Astrocyte (in vitro differentiated cells and primary cell): Measurements from ENCODE around the gene ISG20L2. TPM values are rescaled to one million over a fixed set of nuclear protein-coding genes. Genes with fewer than 3 reads are reported as not detected.
A peak's percentile ranks its signal among the peaks of the same experiment; 100 is the strongest.

Experiments used
- DNase-seq: peaks from one replicate; pipeline ENCODE4 v3.0.0-alpha.2; 2010; ENCODE audit warnings: low read depth
- FAIRE-seq: peaks from 2 replicates; lab custom pipeline; 2011; peaks lifted over from hg19 to GRCh38; lab: Jason Lieb, UNC
- H2AFZ ChIP-seq: 2 replicates; pipeline ENCODE4 v1.6.0; 2012; ENCODE audit warnings: low read depth, low read length, inconsistent platforms
- H3K27ac ChIP-seq: 2 replicates; pipeline ENCODE4 v1.5.1; 2011; ENCODE audit warnings: low read depth, low read length, inconsistent platforms
- H3K27me3 ChIP-seq: 2 replicates; pipeline ENCODE4 v1.6.0; 2011; ENCODE audit warnings: low read length, inconsistent platforms; ENCODE audit not compliant: insufficient read depth
- H3K36me3 ChIP-seq: 2 replicates; pipeline ENCODE4 v1.5.1; 2011; ENCODE audit warnings: low read length, inconsistent platforms; ENCODE audit not compliant: insufficient read depth
- H3K4me1 ChIP-seq: 2 replicates; pipeline ENCODE4 v1.5.1; 2011; ENCODE audit warnings: low read length, inconsistent platforms; ENCODE audit not compliant: insufficient read depth
- H3K4me2 ChIP-seq: 2 replicates; pipeline ENCODE4 v1.6.0; 2012; ENCODE audit warnings: low read length, inconsistent platforms
- H3K4me3 ChIP-seq: 2 replicates; pipeline ENCODE4 v1.5.1; 2011; ENCODE audit warnings: low read depth, mild to moderate bottlenecking, low read length, inconsistent platforms; ENCODE audit not compliant: insufficient read depth
- H3K79me2 ChIP-seq: 2 replicates; pipeline ENCODE4 v1.6.0; 2012; ENCODE audit warnings: mild to moderate bottlenecking, low read length, inconsistent platforms; ENCODE audit not compliant: insufficient read depth
- H3K9ac ChIP-seq: 2 replicates; pipeline ENCODE4 v1.6.0; 2012; ENCODE audit warnings: mild to moderate bottlenecking, low read length, inconsistent platforms
- H3K9me3 ChIP-seq: 2 replicates; pipeline ENCODE4 v1.5.1; 2012; ENCODE audit warnings: low read depth, mild to moderate bottlenecking, low read length, inconsistent platforms; ENCODE audit not compliant: insufficient read depth
- H4K20me1 ChIP-seq: 2 replicates; pipeline ENCODE4 v1.6.0; 2012; ENCODE audit warnings: low read length, inconsistent platforms; ENCODE audit not compliant: insufficient read depth
- H3K27ac Mint-ChIP-seq: one replicate; pipeline ENCODE4 v1.8.0; 2021; ENCODE audit warnings: mild to moderate bottlenecking, mixed read lengths; ENCODE audit not compliant: unreplicated experiment
- H3K27me3 Mint-ChIP-seq: one replicate; pipeline ENCODE4 v1.8.0; 2021; ENCODE audit warnings: low read depth, mixed read lengths; ENCODE audit not compliant: unreplicated experiment
- H3K36me3 Mint-ChIP-seq: one replicate; pipeline ENCODE4 v1.8.0; 2021; ENCODE audit warnings: low read depth, mixed read lengths; ENCODE audit not compliant: unreplicated experiment
- H3K4me1 Mint-ChIP-seq: one replicate; pipeline ENCODE4 v1.8.0; 2021; ENCODE audit warnings: low read depth, mixed read lengths; ENCODE audit not compliant: unreplicated experiment
- H3K4me3 Mint-ChIP-seq: one replicate; pipeline ENCODE4 v1.8.0; 2021; ENCODE audit warnings: mild to moderate bottlenecking, moderate library complexity, mixed read lengths; ENCODE audit not compliant: unreplicated experiment
- H3K9me3 Mint-ChIP-seq: one replicate; pipeline ENCODE4 v1.8.0; 2021; ENCODE audit warnings: mild to moderate bottlenecking, mixed read lengths; ENCODE audit not compliant: unreplicated experiment
- EZH2 ChIP-seq: IDR thresholded peaks from 2 replicates; pipeline ENCODE4 v1.6.1; 2012; ENCODE audit warnings: mild to moderate bottlenecking, low read length, inconsistent platforms; ENCODE audit not compliant: insufficient read depth
- total RNA-seq: library from RNA; stranded (reverse); gene quantifications from 2 replicates; pipeline ENCODE4 v1.2.1, GENCODE V29; 2021
- TF ChIP-seq, protein P1 (sequence below): IDR thresholded peaks from 2 replicates; pipeline ENCODE4 v1.5.1; 2011; ENCODE audit warnings: low read depth, mild to moderate bottlenecking, inconsistent platforms, low read length, moderate library complexity; ENCODE audit not compliant: insufficient read depth

ISG20L2 gene
- total RNA-seq, 1 donor from 2014 or later, result 33.4 TPM

DNA sequence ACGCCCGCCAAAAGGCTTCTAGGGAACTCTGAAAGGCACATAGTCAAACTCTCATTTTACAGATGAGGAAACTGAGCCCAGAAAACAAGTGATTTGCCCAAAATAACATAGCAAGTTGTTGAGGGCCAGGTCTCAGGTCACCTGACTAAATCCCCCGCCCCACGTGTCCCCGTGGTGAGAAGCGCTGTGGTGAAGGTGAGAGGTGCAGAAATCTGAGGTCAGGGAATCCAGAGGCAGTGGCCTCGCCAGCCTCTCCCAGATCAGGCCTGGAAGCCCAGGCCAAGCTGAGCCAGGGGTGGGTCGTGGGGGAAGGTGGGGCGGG is 17.8 kb upstream of the ISG20L2 start:
- Mint-ChIP-seq H3K4me1 (peaks cover 44% of the 10 kb centered on the region), H3K27ac (peak overlapping the region; percentile 94), H3K27me3 (no peaks in the 10 kb centered on the region), H3K9me3 (no peaks in the 10 kb centered on the region), H3K36me3 (peaks cover 14% of the 10 kb centered on the region), H3K4me3 (peak overlapping the region; percentile 76)
- peaks cover 74% of the 10 kb centered on the region for H3K79me2 ChIP-seq
- H4K20me1 ChIP-seq, result no peaks in the 10 kb centered on the region
- H2AFZ ChIP-seq, result no peak overlapping the region
- H3K4me3 ChIP-seq, result no peak overlapping the region
- H3K27me3 ChIP-seq, result no peaks in the 10 kb centered on the region
- H3K4me2 ChIP-seq, result peak overlapping the region; percentile 99
- peak overlapping the region; percentile 100 for H3K27ac ChIP-seq
- H3K9me3 ChIP-seq, result no peaks in the 10 kb centered on the region
- H3K4me1 ChIP-seq, result peaks cover 51% of the 10 kb centered on the region
- TF ChIP-seq EZH2, result no peak
- no peak for DNase-seq
- H3K9ac ChIP-seq, result peak overlapping the region; percentile 99
- peaks cover 4% of the 10 kb centered on the region for H3K36me3 ChIP-seq
- no peak for FAIRE-seq

DNA sequence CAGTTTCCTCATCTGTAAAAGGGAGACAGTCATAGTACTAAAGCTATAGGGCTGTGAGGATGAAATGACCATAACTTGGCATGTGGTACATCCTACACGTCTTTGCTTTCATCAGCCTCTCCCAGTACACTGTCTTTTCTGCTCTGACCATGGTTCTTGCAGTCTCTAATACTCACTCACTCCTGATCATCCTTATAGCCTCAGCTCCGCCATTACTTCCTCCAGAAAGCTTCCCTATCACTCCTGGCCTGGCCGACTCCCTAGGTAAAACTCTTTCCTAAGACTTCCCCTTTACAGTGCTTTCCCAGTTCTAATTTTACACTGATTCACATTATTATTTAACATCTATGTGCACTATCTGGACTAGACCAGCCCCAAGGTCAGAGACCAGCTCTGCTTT is 17.3 kb upstream of the ISG20L2 start:
- Histone ChIP-seq H3K9me3 (no peaks in the 10 kb centered on the region), H3K4me3 (no peak overlapping the region), H3K79me2 (peaks cover 71% of the 10 kb centered on the region), H2AFZ (no peak overlapping the region), H3K27me3 (no peaks in the 10 kb centered on the region), H4K20me1 (no peaks in the 10 kb centered on the region), H3K4me2 (peak overlapping the region; percentile 99), H3K27ac (peak overlapping the region; percentile 100), H3K4me1 (peaks cover 53% of the 10 kb centered on the region), H3K36me3 (peaks cover 4% of the 10 kb centered on the region), H3K9ac (peak overlapping the region; percentile 99)
- FAIRE-seq (no peak), DNase-seq (no peak)
- H3K4me3 Mint-ChIP-seq, result peak overlapping the region; percentile 58
- no peaks in the 10 kb centered on the region for H3K9me3 Mint-ChIP-seq
- H3K27me3 Mint-ChIP-seq, result no peaks in the 10 kb centered on the region
- TF ChIP-seq, protein P1, sequence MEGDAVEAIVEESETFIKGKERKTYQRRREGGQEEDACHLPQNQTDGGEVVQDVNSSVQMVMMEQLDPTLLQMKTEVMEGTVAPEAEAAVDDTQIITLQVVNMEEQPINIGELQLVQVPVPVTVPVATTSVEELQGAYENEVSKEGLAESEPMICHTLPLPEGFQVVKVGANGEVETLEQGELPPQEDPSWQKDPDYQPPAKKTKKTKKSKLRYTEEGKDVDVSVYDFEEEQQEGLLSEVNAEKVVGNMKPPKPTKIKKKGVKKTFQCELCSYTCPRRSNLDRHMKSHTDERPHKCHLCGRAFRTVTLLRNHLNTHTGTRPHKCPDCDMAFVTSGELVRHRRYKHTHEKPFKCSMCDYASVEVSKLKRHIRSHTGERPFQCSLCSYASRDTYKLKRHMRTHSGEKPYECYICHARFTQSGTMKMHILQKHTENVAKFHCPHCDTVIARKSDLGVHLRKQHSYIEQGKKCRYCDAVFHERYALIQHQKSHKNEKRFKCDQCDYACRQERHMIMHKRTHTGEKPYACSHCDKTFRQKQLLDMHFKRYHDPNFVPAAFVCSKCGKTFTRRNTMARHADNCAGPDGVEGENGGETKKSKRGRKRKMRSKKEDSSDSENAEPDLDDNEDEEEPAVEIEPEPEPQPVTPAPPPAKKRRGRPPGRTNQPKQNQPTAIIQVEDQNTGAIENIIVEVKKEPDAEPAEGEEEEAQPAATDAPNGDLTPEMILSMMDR, result no peak
- TF ChIP-seq EZH2, result no peak
- peaks cover 48% of the 10 kb centered on the region for H3K4me1 Mint-ChIP-seq
- H3K27ac Mint-ChIP-seq, result peak overlapping the region; percentile 94
- H3K36me3 Mint-ChIP-seq, result peaks cover 17% of the 10 kb centered on the region

DNA sequence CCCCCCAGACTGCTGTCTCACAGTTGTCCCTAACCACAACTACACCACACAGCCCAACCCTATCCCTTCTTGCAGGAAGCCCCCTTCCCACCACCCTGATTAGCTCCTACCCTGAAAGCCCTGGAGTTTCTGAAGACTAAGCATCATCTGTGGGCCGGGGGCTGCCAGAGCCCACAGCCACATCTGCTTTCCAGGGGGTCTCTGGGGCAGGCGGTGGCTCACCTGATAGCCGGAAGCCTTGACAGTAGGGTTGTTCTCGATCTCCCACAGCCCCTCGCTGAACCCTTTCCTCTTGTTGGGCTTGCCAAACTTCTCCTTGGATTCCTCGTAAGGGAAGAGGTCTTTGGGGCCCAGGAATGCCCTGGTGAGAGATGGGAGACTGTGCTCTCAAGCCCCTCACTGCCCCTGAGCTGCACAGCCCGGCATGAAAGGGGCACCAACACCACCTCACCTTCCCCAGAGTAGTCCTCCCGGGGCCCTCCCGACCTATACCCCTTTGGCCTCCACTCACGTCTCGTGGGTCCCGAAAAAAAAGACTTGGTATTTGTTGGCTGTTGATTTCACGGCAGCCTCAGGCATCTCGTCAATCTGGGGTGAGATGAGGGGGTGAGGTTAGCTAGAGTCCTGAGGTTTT is 16.3 kb upstream of the ISG20L2 start:
- Mint-ChIP-seq H3K9me3 (no peaks in the 10 kb centered on the region), H3K36me3 (peaks cover 17% of the 10 kb centered on the region), H3K27me3 (no peaks in the 10 kb centered on the region), H3K4me1 (peaks cover 46% of the 10 kb centered on the region), H3K4me3 (peak overlapping the region; percentile 34), H3K27ac (peak overlapping the region; percentile 94)
- Histone ChIP-seq H3K9me3 (no peaks in the 10 kb centered on the region), H3K79me2 (peaks cover 71% of the 10 kb centered on the region), H3K9ac (no peak overlapping the region), H4K20me1 (no peaks in the 10 kb centered on the region), H3K4me3 (no peak overlapping the region), H3K4me2 (no peak overlapping the region), H3K4me1 (peaks cover 48% of the 10 kb centered on the region), H2AFZ (no peak overlapping the region), H3K27me3 (no peaks in the 10 kb centered on the region), H3K27ac (peak overlapping the region; percentile 100), H3K36me3 (peaks cover 4% of the 10 kb centered on the region)
- DNase-seq, result no peak
- no peak for FAIRE-seq
- TF ChIP-seq, protein P1, result no peak
- TF ChIP-seq EZH2, result no peak
